ENCODE measurements around the gene PCGF5.
A peak's percentile ranks its signal among the peaks of the same experiment; 100 is the strongest.
"Not testable (repeated sequence)": the region's sequence is repeated elsewhere in the genome, so short reads cannot be mapped to it uniquely, and the experiment has no call there.

The PCGF5 gene

DNA sequence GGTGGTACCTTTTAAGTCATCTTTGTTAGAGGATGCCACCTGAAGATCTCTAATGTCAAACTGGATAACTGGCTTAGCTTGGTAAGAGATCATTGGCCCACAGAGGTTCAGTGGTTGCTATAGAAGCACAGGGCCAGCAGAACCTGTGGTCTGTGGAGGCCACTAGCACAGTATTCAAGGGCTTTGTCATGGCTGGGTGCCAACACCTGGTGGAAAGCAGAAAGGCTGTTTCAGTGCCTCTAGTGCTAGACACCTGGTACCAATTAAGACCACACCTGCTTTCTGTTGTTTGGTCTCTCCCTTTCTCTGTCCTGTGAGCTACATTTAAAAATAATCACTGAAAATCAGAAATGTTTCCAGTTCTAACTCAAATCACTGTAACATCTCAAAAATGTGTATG lies 10.0 kb upstream of the PCGF5 start:
- no peak for DNase-seq

DNA sequence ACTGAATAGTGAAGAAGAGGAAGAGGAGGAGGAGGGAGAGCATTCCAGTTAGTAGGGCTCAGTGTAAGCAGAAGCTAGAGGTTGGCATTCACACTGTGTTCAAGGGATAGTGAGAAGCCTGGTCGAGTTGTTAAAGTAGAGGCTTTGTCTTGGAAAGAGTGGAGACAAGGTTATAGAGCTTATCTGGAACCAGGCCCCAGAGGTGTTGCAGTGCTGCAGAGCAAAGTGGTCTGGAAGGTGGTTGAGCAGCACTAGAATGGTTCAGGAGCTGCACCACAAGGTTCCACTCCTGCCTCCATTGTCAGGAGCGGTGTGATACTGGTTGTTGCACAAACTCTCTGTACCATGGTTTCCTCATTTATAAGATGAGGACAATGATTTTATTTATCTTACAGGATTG lies 8.8 kb upstream of the PCGF5 start:
- no peak for DNase-seq

DNA sequence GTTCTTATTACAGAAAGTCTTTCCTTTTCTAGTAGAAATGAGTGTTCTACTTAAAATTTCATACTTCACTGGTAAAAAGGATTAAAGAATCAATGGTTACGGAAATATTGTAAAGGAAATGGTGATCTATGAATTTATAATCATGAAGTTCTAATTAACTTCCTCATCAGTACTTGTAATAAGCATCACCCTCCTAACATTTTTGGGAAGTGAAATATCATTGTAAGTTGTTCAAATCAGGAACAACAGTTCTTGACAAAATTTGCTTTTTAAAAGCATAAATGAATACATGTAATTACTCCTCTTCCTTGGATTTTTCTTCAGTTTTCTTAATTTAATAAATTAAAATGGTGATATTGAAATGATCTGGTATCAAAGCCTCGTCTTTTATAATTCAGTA lies 5.6 kb upstream of the PCGF5 start:
- DNase-seq = no peak

DNA sequence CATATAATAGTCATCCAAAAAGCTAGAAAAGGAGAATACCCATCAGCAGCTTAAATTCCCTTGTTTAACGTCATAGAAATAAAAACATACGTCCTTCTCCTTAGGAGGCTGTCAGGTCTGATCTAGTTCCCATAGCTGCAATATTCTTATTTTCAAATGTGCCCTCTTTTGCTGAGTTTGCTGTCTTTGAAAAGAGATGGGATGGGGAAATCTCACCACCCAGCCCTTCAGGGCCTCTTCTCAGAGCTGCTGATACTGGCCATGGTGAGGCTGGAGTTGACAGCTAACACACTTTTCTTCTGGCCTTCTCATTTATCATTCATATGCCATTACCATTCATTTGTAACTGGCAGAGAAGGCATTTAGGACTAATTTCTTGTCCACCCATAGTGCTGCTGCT lies 5.1 kb upstream of the PCGF5 start:
- DNase-seq = no peak

DNA sequence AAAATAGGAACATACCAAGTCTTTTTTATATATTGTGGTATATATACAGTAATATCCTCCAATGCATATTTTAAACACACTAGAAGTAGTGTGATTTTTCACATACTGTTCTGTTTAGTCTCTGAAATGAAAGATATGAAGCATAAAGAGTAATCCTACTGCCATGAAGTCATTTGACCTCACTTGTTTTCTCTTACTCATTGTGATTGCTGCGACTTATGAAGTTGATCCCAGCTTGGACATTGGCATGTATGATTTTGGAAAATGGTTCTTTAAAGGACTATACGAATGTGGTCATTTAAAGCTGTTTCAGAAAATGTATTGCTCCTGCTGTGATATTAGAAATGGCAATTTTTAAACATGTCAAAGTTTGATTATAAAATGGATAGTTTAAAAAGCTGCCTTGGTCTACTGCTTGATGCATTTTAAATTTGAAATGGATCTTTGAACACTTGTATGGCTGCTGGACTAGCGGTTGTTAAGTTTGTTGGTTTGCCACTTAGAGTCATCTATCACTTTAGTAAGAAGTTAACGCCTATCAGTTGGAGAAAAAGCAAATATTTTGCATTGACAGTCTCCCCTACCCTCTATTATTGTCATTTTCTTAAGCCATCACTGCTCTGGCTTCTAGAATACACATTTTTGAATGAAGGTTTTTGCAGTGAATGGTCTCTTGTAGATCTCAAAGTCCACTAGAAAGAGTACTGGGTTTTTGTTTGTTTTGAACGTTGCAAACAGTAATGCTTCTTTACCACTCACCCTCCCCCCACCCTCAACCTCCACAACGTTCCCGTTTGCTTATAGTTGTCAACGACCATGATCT lies 881 bp upstream of the PCGF5 start:
- DNase-seq = no peak

DNA sequence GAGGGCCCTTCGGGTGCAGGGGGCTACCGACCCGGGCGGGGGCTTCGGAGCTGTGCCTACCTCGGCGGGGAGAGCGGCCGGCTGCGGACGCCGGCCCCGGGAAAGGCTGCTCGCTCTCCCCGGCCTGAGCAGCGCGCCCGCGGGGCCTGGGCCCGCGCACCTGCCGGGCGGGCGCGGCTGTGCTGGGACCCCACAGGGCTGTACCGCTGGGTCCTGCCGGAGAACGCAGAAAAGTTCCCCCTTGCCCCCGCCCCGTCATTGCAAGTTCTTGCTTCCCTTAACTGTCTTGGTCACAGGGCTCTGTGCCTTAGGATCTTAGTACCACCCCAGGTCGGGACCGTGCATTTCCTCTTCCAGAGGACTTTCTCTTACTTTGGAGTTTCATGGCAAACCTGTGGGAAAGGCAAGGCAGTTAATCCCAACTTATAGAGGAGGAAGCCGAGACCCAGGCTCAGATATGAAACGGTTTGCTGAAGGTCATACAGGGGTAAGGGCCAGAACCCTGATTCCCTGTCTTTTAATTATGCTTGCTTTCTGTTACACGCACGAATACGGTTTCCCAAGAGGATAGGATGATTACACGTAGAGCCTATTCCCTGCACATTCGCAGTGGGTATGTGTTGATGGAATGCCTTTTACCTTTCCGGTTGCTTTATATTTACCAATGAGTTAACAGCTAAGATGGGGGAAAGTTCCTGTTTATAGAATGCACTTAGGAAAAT lies 652 bp downstream of the PCGF5 start:
- DNase-seq = peak; percentile 23 to 32

DNA sequence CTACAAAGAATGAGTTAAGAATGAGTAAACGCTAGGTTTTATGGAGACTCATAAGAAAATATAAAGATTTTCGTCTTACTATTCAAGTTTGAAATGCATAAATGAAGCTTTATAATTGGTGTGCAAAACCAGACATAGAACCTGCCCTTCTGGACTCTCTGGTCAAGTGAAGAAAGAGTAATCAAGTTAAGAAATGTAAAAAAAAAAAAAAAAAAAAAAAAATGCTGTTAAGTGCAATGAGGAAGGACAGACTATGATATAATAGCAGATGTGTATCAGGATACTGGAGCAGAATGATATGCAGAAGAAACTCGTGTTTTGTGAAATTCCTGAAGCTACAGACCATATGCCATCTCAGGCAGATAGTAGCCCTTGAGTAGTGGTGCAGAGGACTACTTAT lies 5.6 kb downstream of the PCGF5 start:
- no peak for DNase-seq

DNA sequence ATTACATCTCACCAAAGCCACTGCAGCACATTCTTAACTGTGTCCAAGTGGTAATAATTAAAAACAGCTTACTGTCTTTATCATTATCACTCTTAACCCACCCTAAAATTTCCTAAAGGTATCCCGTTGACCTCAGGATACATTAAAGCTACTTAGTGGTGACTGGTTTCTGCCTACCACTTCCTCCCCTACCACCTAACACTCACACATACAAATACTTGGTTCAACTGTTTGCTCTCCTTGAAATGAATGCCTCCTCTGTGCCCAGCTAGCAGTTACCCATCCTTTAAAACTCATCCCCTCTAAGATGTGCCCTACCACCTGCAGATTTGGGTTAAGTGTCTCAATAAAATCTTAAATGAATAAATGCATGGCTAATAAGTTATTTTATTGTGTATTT lies 7.1 kb downstream of the PCGF5 start:
- no peak for DNase-seq

DNA sequence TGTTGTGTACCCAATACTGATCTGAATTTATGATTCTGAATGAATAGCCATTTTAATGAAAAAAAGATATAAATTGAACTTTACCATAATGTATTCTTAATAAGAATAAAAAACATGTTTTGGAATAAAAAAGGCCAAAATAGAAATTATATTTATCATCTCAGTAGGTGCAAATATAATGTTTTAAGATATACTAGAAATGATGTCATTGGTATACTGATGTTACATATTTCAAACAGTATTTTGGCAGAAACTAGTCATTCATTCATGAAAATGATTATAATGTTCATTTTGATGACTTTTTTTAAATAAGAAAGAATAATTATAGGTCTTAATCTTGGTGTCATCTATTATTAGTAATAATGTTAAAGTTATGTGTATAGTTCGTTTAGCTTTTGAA lies 9.2 kb downstream of the PCGF5 start:
- no peak for DNase-seq

DNA sequence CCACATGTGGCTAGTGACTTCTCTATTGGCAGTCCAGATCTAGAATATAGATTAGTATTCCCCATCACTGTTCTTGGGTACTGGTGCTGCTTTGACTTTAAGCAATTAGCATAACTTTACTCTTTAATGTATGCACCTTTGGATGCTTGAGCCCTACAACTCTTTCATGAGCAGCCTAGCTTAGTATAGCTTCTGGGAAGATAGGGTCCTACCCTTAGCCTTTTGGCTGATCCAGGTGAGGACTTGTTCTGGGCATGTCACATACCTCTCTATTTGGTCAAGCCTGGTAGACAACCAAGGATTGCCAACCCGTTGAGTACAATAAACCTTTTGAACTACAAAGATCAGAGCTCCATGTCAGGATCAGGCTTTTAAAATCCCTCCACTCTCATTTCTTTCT lies 17.7 kb downstream of the PCGF5 start:
- DNase-seq = no peak

DNA sequence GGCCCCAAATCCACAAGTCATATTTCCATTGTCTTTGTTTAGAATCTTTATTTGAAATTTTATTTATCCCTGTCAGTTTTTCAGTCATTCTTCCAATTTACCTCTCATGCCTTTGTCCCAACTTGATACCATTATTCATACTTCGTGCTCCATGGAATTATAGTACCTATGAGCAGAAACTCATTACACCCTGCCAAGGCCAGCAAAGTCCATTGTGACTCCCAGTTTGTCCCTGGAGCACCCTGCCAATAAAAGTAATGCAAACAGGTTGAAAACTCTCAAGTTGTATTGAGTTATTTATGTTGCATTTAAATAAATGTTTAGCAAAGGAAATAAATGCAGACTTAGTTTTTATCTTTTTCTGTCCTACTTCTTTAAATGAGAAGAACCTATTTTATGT lies 19.3 kb downstream of the PCGF5 start:
- no peak for DNase-seq

DNA sequence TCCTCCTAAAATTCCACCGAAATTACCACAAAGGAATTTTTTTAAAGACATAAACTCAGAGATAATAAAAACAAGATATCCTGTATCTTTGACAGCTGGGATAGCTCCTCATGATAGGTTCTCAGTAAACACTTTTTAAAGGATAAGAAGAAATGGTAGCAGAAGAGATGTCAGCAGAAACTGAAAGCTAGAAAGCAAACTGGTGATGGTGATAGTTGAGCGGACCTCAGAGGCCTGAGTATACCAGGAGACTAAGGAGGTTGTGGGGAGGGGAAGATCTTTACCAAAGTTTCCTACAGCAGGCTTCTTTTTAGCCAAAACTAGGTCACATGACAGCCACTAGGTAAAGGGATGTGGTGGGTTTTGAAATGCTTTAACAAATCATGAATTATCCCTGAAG lies 22.5 kb downstream of the PCGF5 start:
- no peak for DNase-seq

DNA sequence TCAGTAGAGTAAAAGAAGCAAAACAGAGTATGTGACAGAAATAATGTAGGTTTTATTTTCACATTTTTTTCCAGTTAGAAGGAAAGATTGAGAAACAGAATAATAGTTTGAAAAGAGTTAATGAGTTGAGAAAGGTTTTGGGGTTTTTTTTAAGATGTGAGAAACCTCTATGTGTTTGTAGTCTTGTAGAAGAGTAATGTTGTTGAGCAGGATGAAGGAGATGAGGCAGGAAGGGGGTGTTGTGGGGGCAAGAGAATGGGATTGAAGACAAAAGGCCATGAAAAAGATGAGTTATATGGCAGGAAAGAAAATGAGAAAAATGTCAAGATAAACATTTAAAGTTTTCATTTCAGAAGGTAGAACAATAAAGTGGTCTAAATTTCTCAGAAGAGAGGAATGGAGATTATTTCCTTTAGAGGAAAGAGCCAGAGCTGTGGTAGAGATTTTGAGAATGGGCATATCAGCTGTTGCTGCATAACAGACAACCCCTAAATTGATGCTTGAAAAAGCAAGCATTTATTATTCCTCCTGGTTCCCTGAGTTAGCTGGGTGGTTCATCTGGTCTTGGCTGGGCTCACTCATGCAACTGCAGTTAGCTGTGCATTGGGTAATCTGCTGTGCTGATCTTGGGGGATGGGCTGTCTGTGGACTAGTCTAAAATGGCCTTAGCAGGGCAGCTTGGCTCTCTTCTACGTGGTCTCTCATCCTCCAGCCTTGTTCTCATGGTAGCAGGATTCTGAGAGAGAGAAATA lies 27.1 kb downstream of the PCGF5 start:
- no peak for DNase-seq

DNA sequence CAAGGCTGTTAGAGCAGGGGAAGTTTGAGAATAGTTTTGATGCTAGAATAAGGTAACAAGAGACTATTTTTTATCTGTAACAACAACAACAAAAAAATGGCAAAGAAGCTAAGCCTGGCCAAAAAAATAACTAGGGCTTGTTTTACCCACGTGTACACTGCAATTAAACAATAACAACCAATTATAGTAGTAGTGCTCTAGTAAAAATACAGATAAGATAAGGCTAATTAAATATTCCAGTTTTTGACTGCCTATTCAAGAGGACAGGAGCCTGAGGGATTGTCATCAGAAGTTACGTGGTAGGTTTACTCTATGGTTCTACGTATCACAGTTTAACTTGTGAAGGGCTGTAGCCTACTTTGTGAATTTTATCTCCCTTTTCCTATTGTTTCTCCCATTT lies 29.2 kb downstream of the PCGF5 start:
- DNase-seq = no peak

DNA sequence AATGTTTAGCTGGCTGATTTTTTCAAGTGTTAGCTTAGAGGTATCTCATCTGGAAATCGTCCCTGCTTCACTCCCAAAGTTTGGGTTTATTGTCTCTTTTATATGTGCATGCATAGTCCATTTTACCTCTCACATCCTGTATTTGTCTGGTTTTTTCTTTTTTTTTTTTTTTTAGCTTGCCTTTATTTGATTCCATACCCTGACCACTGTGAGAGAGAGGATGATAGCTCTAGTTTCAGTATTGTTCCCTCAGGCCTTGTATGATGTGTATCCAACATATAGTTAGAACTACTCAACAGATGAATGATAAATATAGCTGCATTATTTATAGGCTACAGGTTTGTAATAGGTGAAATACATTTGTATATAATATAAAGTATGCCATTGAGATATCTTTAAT lies 29.9 kb downstream of the PCGF5 start:
- no peak for DNase-seq

DNA sequence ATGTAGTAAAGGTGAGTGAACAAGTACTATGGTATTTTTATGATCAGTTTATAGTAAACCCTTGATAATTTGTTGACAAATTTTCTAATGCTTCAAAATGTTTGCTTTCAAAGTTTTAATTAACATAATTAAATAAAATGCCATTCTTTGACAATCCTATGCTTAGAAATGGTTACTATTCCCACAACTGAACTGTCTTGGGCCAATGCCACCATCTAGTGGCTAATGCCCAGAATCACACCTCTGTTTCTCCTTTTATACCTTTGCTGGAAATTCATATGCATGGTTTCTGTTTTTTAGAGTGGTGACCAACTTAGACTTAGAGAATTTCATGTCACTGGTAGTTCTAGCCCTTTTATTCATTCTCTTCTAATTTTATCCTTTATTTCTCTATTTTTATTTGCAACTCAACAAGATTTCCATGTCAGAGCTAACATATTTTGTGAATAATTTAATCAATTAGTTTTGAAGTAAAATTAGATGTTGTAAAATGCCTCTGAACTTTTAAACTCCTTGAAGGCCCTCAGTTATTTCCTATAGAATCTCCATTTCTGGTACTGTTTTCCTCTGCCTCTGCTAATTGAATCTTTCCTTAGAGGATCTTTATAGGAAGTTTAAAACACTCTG lies 31.1 kb downstream of the PCGF5 start:
- DNase-seq = peak; percentile 35 to 45

DNA sequence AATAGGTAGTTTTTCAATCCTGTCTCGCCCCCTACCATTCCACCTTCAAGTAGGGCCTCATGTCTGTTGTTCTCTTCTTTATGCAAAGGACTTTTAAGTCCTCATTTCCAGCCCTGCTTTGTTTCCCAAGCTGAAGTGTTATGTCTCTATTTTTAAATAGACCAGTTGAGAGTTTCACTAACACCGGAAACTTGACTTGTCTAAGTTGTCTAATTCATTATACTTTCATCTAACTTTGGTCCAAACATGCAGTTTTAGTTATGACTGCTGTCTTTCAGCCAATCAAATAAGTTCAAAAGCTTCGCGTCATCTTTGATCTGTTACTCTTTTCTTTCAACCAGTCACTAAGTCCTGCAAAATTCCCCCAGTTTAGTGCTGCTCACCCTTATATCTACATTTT lies 32.8 kb downstream of the PCGF5 start:
- no peak for DNase-seq

DNA sequence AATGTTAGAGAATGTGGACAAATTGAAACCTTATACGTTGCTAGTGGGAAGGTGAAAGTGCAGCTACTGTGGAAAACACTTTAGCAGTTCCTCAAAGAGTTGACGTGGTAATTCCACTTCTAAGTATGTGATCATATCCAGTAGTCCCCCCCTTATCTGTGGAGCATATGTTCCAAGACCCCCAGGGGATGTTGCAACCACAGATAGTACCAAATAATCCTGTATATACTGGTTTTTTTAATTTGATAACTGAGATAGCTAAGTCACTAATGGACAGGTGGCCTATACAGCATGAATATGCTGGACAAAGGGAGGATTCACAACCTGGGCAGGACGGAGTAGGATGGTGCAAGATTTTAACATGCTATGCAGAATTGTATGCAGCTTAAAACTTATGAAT lies 36.8 kb downstream of the PCGF5 start:
- DNase-seq = no peak

DNA sequence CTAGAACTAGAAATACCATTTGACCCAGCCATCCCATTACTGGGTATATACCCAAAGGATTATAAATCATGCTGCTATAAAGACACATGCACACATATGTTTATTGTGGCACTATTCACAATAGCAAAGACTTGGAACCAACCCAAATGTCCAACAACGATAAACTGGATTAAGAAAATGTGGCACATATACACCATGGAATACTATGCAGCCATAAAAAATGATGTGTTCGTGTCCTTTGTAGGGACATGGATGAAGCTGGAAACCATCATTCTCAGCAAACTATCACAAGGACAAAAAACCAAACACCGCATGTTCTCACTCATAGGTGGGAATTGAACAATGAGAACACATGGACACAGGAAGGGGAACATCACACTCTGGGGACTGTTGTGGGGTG lies 40.0 kb downstream of the PCGF5 start:
- not testable (repeated sequence) for DNase-seq

DNA sequence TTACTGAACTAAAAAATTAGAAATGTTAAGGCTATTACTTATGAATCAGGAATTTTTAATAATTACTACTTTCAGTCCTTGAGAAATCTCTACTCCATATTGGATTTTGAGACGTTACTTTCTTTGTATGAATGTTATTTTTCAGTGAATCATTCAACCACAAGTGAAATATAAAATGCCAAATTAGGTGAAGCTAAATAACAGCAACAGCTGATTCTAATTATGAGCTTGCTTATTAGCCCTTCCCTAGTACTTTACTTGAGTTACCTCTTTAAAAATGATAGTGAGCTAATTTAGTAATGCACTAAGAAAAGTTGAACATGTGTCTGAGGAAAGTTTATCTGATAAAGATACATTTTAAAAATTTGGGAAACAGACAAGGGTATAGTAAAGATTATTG lies 51.4 kb downstream of the PCGF5 start:
- DNase-seq = no peak

DNA sequence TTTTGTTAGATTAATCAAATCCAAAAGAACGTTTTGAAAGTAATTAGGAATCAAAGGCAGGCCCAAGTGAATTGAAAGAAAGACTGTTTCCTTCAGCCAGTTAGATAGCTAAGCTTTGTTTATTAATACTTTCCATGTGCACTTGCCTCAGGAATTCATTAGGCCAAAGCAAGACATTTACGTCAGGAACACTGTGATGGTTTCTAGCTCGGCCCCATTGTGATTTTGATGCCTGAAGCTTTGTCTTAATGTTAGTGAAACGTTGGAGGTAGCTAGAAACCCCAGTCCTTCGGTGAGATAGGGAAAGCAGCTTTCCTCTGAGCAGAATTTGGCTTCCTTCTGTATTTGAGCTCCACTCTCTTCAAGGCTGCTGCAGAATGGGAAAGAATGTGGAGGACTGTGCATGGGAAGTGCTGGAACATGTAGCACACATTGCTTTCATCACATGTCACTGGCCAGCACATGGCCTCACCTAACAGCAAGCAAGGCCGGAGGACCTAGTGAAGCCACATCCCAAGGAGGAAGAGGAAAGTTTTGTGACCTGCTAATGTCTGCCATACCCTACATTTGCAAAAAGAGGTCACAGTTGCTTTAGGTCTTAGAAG lies 64.1 kb downstream of the PCGF5 start:
- no peak for DNase-seq

DNA sequence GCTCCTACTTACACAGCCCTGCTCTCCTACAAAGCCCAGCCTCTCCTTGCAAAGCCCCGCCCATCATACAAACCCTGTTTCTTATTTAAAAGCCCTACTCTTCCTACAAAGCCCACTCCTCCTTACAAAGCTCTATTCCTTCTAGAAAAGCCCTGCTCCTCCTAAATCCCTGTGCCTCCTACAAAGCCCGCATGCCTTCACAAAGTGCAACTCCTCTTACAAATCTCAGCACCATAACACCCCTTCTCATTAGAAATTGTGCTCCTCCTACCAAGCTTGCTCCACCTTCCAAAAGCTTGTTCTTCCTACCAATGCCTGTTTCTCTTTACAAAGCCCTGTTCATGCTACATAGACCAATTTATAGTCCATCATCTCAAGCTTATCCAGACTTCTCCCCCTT lies 66.1 kb downstream of the PCGF5 start:
- DNase-seq = no peak

DNA sequence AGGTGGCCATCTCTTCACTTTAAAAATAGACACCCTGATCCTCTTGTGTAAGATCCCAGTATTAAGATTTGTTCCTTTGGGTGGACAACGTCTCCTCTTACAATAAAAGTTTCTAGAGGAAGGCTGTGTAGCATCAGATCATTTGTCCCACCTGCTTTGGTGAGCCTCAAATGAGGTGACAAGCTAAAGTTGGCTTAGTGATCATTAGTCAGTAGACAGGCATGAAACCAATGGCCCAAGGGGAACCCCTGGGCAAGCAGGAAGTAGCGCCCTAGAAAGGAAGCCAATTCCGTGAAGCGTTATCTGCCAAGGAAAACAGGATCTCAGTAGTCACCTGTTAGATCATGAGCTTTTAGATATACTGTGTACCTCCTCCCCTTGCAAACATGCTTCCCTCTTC lies 66.8 kb downstream of the PCGF5 start:
- no peak for DNase-seq

Measured in activated CD4-positive, alpha-beta T cell treated with anti-CD3 and anti-CD28 coated beads, Interleukin-2, amount 50 U/mL, for 48 hours (primary cell).